GM23338 (cell line): ENCODE results near the gene MPHOSPH9.

Experiments used
- CREB1 ChIP-seq: fragments of 250-450 bp; sonication (Bioruptor Pico); IDR thresholded peaks from 2 replicates; pipeline ENCODE4 v1.5.0; 2020; ENCODE audit warnings: low read depth, mild to moderate bottlenecking, moderate library complexity
- EZH2 ChIP-seq: fragments of 200-600 bp; sonication (generic); IDR thresholded peaks from one replicate; pipeline ENCODE4 v1.8.0; 2017; ENCODE audit warnings: antibody characterized with exemption, mild to moderate bottlenecking, low read depth; ENCODE audit not compliant: unreplicated experiment
- EZH2phosphoT487 ChIP-seq: fragments of 200-600 bp; sonication (generic); IDR thresholded peaks from one replicate; pipeline ENCODE4 v1.8.1; 2018; ENCODE audit warnings: antibody characterized with exemption; ENCODE audit not compliant: unreplicated experiment
- POLR2AphosphoS5 ChIP-seq: IDR thresholded peaks from 2 replicates; pipeline ENCODE4 v1.6.1; 2016; ENCODE audit warnings: antibody characterized with exemption, low read depth
- STAT1 ChIP-seq: IDR thresholded peaks from one replicate; pipeline ENCODE4 v1.6.1; 2016; ENCODE audit warnings: antibody characterized with exemption; ENCODE audit not compliant: unreplicated experiment
- ZNF331 ChIP-seq: fragments of 250-450 bp; sonication (Bioruptor Pico); IDR thresholded peaks from 2 replicates; pipeline ENCODE4 v1.5.0; 2020; ENCODE audit warnings: low read depth, mild to moderate bottlenecking, moderate library complexity
- TF ChIP-seq, protein P1 (sequence below), 2 experiments: fragments of 200-600 bp in 1 of 2; sonication (generic) in 1 of 2; conservative IDR thresholded peaks; 2 replicates each; pipeline versions ENCODE4 v1.5.1 to v1.6.1; 2016 to 2017; ENCODE audit warnings: antibody characterized with exemption in 2 of 2, low read depth in 2 of 2, mild to moderate bottlenecking in 2 of 2, moderate library complexity in 1 of 2
- TF ChIP-seq, protein P2 (sequence below): IDR thresholded peaks from 2 replicates; pipeline ENCODE4 v1.6.1; 2016; ENCODE audit warnings: antibody characterized with exemption
- TF ChIP-seq, protein P3 (sequence below): IDR thresholded peaks from one replicate; pipeline ENCODE4 v1.6.1; 2018; ENCODE audit warnings: antibody characterized with exemption; ENCODE audit not compliant: unreplicated experiment

DNA sequence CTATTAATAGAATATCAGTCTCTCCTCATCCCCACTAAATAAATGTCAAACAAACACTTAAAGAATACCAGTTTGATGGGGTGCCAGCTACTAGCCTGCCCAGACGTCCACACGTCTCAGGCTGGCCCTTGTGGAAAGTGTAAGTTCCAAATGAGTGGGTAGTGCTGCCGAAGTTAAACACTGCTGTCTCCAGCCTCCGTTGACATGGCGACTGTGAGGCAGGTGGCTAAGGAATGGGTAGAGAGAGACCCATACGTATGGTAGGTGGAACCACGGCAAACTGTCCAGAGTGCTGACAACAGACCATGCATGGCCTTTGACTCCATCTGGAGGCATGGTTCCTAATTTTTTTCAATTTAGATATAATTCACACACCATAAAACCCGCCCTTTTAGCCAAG lies 119.9 kb downstream of the MPHOSPH9 start:
- no peak for TF ChIP-seq STAT1
- TF ChIP-seq, protein P1, sequence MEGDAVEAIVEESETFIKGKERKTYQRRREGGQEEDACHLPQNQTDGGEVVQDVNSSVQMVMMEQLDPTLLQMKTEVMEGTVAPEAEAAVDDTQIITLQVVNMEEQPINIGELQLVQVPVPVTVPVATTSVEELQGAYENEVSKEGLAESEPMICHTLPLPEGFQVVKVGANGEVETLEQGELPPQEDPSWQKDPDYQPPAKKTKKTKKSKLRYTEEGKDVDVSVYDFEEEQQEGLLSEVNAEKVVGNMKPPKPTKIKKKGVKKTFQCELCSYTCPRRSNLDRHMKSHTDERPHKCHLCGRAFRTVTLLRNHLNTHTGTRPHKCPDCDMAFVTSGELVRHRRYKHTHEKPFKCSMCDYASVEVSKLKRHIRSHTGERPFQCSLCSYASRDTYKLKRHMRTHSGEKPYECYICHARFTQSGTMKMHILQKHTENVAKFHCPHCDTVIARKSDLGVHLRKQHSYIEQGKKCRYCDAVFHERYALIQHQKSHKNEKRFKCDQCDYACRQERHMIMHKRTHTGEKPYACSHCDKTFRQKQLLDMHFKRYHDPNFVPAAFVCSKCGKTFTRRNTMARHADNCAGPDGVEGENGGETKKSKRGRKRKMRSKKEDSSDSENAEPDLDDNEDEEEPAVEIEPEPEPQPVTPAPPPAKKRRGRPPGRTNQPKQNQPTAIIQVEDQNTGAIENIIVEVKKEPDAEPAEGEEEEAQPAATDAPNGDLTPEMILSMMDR (conservative IDR thresholded peaks at IDR 0.05; ENCODE audit: low read depth in 2 of 2), result no peak
- TF ChIP-seq POLR2AphosphoS5, result no peak
- TF ChIP-seq EZH2, result no peak
- TF ChIP-seq, protein P2, sequence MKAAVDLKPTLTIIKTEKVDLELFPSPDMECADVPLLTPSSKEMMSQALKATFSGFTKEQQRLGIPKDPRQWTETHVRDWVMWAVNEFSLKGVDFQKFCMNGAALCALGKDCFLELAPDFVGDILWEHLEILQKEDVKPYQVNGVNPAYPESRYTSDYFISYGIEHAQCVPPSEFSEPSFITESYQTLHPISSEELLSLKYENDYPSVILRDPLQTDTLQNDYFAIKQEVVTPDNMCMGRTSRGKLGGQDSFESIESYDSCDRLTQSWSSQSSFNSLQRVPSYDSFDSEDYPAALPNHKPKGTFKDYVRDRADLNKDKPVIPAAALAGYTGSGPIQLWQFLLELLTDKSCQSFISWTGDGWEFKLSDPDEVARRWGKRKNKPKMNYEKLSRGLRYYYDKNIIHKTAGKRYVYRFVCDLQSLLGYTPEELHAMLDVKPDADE, result no peak
- TF ChIP-seq, protein P3, sequence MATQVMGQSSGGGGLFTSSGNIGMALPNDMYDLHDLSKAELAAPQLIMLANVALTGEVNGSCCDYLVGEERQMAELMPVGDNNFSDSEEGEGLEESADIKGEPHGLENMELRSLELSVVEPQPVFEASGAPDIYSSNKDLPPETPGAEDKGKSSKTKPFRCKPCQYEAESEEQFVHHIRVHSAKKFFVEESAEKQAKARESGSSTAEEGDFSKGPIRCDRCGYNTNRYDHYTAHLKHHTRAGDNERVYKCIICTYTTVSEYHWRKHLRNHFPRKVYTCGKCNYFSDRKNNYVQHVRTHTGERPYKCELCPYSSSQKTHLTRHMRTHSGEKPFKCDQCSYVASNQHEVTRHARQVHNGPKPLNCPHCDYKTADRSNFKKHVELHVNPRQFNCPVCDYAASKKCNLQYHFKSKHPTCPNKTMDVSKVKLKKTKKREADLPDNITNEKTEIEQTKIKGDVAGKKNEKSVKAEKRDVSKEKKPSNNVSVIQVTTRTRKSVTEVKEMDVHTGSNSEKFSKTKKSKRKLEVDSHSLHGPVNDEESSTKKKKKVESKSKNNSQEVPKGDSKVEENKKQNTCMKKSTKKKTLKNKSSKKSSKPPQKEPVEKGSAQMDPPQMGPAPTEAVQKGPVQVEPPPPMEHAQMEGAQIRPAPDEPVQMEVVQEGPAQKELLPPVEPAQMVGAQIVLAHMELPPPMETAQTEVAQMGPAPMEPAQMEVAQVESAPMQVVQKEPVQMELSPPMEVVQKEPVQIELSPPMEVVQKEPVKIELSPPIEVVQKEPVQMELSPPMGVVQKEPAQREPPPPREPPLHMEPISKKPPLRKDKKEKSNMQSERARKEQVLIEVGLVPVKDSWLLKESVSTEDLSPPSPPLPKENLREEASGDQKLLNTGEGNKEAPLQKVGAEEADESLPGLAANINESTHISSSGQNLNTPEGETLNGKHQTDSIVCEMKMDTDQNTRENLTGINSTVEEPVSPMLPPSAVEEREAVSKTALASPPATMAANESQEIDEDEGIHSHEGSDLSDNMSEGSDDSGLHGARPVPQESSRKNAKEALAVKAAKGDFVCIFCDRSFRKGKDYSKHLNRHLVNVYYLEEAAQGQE, result no peak
- TF ChIP-seq EZH2phosphoT487, result no peak
- TF ChIP-seq CREB1, result no peak
- TF ChIP-seq ZNF331 (CRISPR knock-in tag), result no peak
